Measurements from ENCODE around the gene GPC5. TPM values are rescaled to one million over a fixed set of nuclear protein-coding genes. Genes with fewer than 3 reads are reported as not detected.

The GPC5 gene
- total and polyA plus RNA-seq, 2 experiments from 2014 or later = 0.32 TPM; not detected in 1

- Histone ChIP-seq H3K36me3 (ENCODE audit: low read depth) (no peaks in the 10 kb centered on the region), H3K4me3 (no peak overlapping the region), H3K4me1 (ENCODE audit: insufficient read depth) (no peaks in the 10 kb centered on the region), H2AFZ (no peak overlapping the region), H3K9ac (no peak overlapping the region), H4K20me1 (ENCODE audit: insufficient read depth) (no peaks in the 10 kb centered on the region), H3K79me2 (ENCODE audit: insufficient read depth) (no peaks in the 10 kb centered on the region), H3K27ac (no peak overlapping the region), H3K9me2 (ENCODE audit: insufficient read depth) (no peaks in the 10 kb centered on the region), H3F3A (ENCODE audit: insufficient read depth) (no peaks in the 10 kb centered on the region), H3K4me2 (ENCODE audit: unreplicated experiment) (no peak overlapping the region), H3K27me3 (replicated peaks; ENCODE audit: insufficient read depth) (no peaks in the 10 kb centered on the region), H3K9me3 (ENCODE audit: low read depth) (no peaks in the 10 kb centered on the region)
- DNase-seq = peak; percentile 55
- 10 to 12% methylated on average over 4 of the region's 4 CpGs for WGBS, 2 experiments (ENCODE audit: low coverage in 1 of 2, low lambda C conversion rate in 2 of 2, missing lambda C conversion rate in 2 of 2)
- in situ Hi-C loops (cut with MboI) = no loop called here
- no peak for TF ChIP-seq EZH2 (IDR thresholded peaks at IDR 0.05; ENCODE audit: insufficient read depth, poor library complexity, severe bottlenecking)
- TF ChIP-seq EZH2phosphoT487 (IDR thresholded peaks at IDR 0.05; ENCODE audit: insufficient read depth, low read depth) = no peak
These were observed 324.0 kb downstream of the GPC5 start for GRCh38 chr13:91722267-91722884.

GRCh38 chr13:91724591-91724990, 326.2 kb downstream of the GPC5 start:
- Histone ChIP-seq H3K9me2 (ENCODE audit: insufficient read depth) (no peaks in the 10 kb centered on the region), H4K20me1 (ENCODE audit: insufficient read depth) (no peaks in the 10 kb centered on the region), H3K9ac (no peak overlapping the region), H2AFZ (no peak overlapping the region), H3K27me3 (replicated peaks; ENCODE audit: insufficient read depth) (no peaks in the 10 kb centered on the region), H3F3A (ENCODE audit: insufficient read depth) (no peaks in the 10 kb centered on the region), H3K4me1 (ENCODE audit: insufficient read depth) (no peaks in the 10 kb centered on the region), H3K4me2 (ENCODE audit: unreplicated experiment) (no peak overlapping the region), H3K36me3 (ENCODE audit: low read depth) (no peaks in the 10 kb centered on the region), H3K79me2 (ENCODE audit: insufficient read depth) (no peaks in the 10 kb centered on the region), H3K27ac (no peak overlapping the region), H3K9me3 (ENCODE audit: low read depth) (no peaks in the 10 kb centered on the region), H3K4me3 (no peak overlapping the region)
- WGBS, 2 experiments (ENCODE audit: low coverage in 1 of 2, low lambda C conversion rate in 2 of 2, missing lambda C conversion rate in 2 of 2) = 36 to 40% methylated on average over 3 of the region's 3 CpGs
- in situ Hi-C loops (cut with MboI) = no loop called here
- TF ChIP-seq EZH2 (IDR thresholded peaks at IDR 0.05; ENCODE audit: insufficient read depth, poor library complexity, severe bottlenecking) (no peak), EZH2phosphoT487 (IDR thresholded peaks at IDR 0.05; ENCODE audit: insufficient read depth, low read depth) (no peak)
- no peak for DNase-seq

- WGBS, 2 experiments (ENCODE audit: low coverage in 1 of 2, low lambda C conversion rate in 2 of 2, missing lambda C conversion rate in 2 of 2) = 13 to 14% methylated on average over 4 of the region's 4 CpGs
These were observed 327.2 kb downstream of the GPC5 start for GRCh38 chr13:91725646-91726045.

GRCh38 chr13:91726671-91727070, 328.2 kb downstream of the GPC5 start:
- no peak overlapping the region for H2AFZ ChIP-seq
- no peak overlapping the region for H3K4me2 ChIP-seq (ENCODE audit: unreplicated experiment)
- no peaks in the 10 kb centered on the region for H3K9me2 ChIP-seq (ENCODE audit: insufficient read depth)
- H3K9ac ChIP-seq = no peak overlapping the region
- TF ChIP-seq EZH2phosphoT487 (IDR thresholded peaks at IDR 0.05; ENCODE audit: insufficient read depth, low read depth) = no peak
- no peak for TF ChIP-seq EZH2 (IDR thresholded peaks at IDR 0.05; ENCODE audit: insufficient read depth, poor library complexity, severe bottlenecking)
- no peaks in the 10 kb centered on the region for H3F3A ChIP-seq (ENCODE audit: insufficient read depth)
- no peaks in the 10 kb centered on the region for H4K20me1 ChIP-seq (ENCODE audit: insufficient read depth)
- H3K4me1 ChIP-seq (ENCODE audit: insufficient read depth) = no peaks in the 10 kb centered on the region
- H3K36me3 ChIP-seq (ENCODE audit: low read depth) = no peaks in the 10 kb centered on the region
- H3K27me3 ChIP-seq (replicated peaks; ENCODE audit: insufficient read depth) = no peaks in the 10 kb centered on the region
- H3K79me2 ChIP-seq (ENCODE audit: insufficient read depth) = no peaks in the 10 kb centered on the region
- H3K9me3 ChIP-seq (ENCODE audit: low read depth) = no peaks in the 10 kb centered on the region
- in situ Hi-C loops (cut with MboI) = no loop called here
- 0% methylated on average over 6 of the region's 6 CpGs for WGBS, 2 experiments (ENCODE audit: low coverage in 1 of 2, low lambda C conversion rate in 2 of 2, missing lambda C conversion rate in 2 of 2)
- H3K27ac ChIP-seq = no peak overlapping the region
- no peak overlapping the region for H3K4me3 ChIP-seq
- no peak for DNase-seq

More at GRCh38 chr13:91725646-91726045, 327.2 kb downstream of the GPC5 start:
- Histone ChIP-seq H3K27ac (no peak overlapping the region), H4K20me1 (ENCODE audit: insufficient read depth) (no peaks in the 10 kb centered on the region), H3K9me3 (ENCODE audit: low read depth) (no peaks in the 10 kb centered on the region), H3K36me3 (ENCODE audit: low read depth) (no peaks in the 10 kb centered on the region), H3K4me3 (no peak overlapping the region), H3F3A (ENCODE audit: insufficient read depth) (no peaks in the 10 kb centered on the region), H3K79me2 (ENCODE audit: insufficient read depth) (no peaks in the 10 kb centered on the region), H3K27me3 (replicated peaks; ENCODE audit: insufficient read depth) (no peaks in the 10 kb centered on the region), H3K4me1 (ENCODE audit: insufficient read depth) (no peaks in the 10 kb centered on the region), H3K9me2 (ENCODE audit: insufficient read depth) (no peaks in the 10 kb centered on the region), H3K9ac (no peak overlapping the region), H3K4me2 (ENCODE audit: unreplicated experiment) (no peak overlapping the region), H2AFZ (no peak overlapping the region)
- no peak for DNase-seq
- no peak for TF ChIP-seq EZH2phosphoT487 (IDR thresholded peaks at IDR 0.05; ENCODE audit: insufficient read depth, low read depth)
- TF ChIP-seq EZH2 (IDR thresholded peaks at IDR 0.05; ENCODE audit: insufficient read depth, poor library complexity, severe bottlenecking) = no peak
- in situ Hi-C loops (cut with MboI) = no loop called here

Data from GM23248 (cell line).